KMS-11 (cell line): ENCODE data around the gene SERPINE1.

Experiments used
- H2AFZ ChIP-seq: fragments of 200-600 bp; sonication (generic); 2 replicates; pipeline ENCODE4 v1.6.1; 2016; ENCODE audit warnings: antibody characterized with exemption, mixed run types, low read depth
- H3K27ac ChIP-seq: fragments of 200-600 bp; sonication (generic); 2 replicates; pipeline ENCODE4 v1.6.1; 2016; ENCODE audit warnings: mild to moderate bottlenecking, mixed run types
- H3K27me3 ChIP-seq: fragments of 200-600 bp; sonication (generic); 2 replicates; pipeline ENCODE4 v1.6.1; 2017; ENCODE audit warnings: mild to moderate bottlenecking, low read depth, mixed run types, moderate library complexity; ENCODE audit not compliant: insufficient read depth
- H3K36me3 ChIP-seq: fragments of 200-600 bp; sonication (generic); 2 replicates; pipeline ENCODE4 v1.6.1; 2017; ENCODE audit warnings: mild to moderate bottlenecking, mixed run types; ENCODE audit not compliant: insufficient read depth
- H3K4me1 ChIP-seq: fragments of 200-600 bp; sonication (generic); 2 replicates; pipeline ENCODE4 v1.6.1; 2016; ENCODE audit warnings: mild to moderate bottlenecking, low read depth, mixed run types; ENCODE audit not compliant: poor library complexity, severe bottlenecking
- H3K4me2 ChIP-seq: fragments of 200-600 bp; sonication (generic); 2 replicates; pipeline ENCODE4 v1.7.0; 2016; ENCODE audit warnings: mild to moderate bottlenecking, mixed run types
- H3K4me3 ChIP-seq: fragments of 200-600 bp; sonication (generic); IDR thresholded peaks from 2 replicates; pipeline ENCODE4 v1.6.1; 2017; ENCODE audit warnings: low read depth, low read length, mixed read lengths; ENCODE audit not compliant: insufficient read depth
- H3K79me2 ChIP-seq: fragments of 200-600 bp; sonication (generic); 2 replicates; pipeline ENCODE4 v1.6.1; 2016; ENCODE audit warnings: low read depth, mixed run types; ENCODE audit not compliant: insufficient read depth
- H3K9ac ChIP-seq: fragments of 200-600 bp; sonication (generic); 2 replicates; pipeline ENCODE4 v1.6.1; 2016; ENCODE audit warnings: mild to moderate bottlenecking, mixed run types
- H4K20me1 ChIP-seq: fragments of 200-600 bp; sonication (generic); 2 replicates; pipeline ENCODE4 v1.6.1; 2016; ENCODE audit warnings: mild to moderate bottlenecking, mixed run types; ENCODE audit not compliant: insufficient read depth
- CTCF ChIP-seq: fragments of 200-600 bp; sonication (generic); conservative IDR thresholded peaks from 2 replicates; pipeline ENCODE4 v1.6.1; 2017; ENCODE audit warnings: low read depth, mild to moderate bottlenecking, antibody characterized with exemption, low read length, moderate library complexity, mixed read lengths

SERPINE1 gene

GRCh38 chr7:101115215-101115614 is 11.7 kb upstream of the SERPINE1 start:
- peaks cover 96% of the 10 kb centered on the region for H3K27me3 ChIP-seq

GRCh38 chr7:101116898-101117297 is 10.0 kb upstream of the SERPINE1 start:
- H3K27ac ChIP-seq: no peak overlapping the region
- H3K4me1 ChIP-seq: no peaks in the 10 kb centered on the region
- H2AFZ ChIP-seq: no peak overlapping the region
- H3K4me3 ChIP-seq: no peak overlapping the region
- no peaks in the 10 kb centered on the region for H3K36me3 ChIP-seq
- H4K20me1 ChIP-seq: no peaks in the 10 kb centered on the region
- no peaks in the 10 kb centered on the region for H3K79me2 ChIP-seq
- H3K4me2 ChIP-seq: no peak overlapping the region
- no peak for TF ChIP-seq CTCF
- H3K9ac ChIP-seq: no peak overlapping the region
- peaks cover 96% of the 10 kb centered on the region for H3K27me3 ChIP-seq

More at GRCh38 chr7:101115215-101115614, 11.7 kb upstream of the SERPINE1 start:
- H3K9ac ChIP-seq: no peak overlapping the region
- no peaks in the 10 kb centered on the region for H3K36me3 ChIP-seq
- no peak for TF ChIP-seq CTCF
- H3K4me3 ChIP-seq: no peak overlapping the region
- no peak overlapping the region for H3K27ac ChIP-seq
- no peaks in the 10 kb centered on the region for H3K79me2 ChIP-seq
- H3K4me1 ChIP-seq: no peaks in the 10 kb centered on the region
- no peaks in the 10 kb centered on the region for H4K20me1 ChIP-seq
- no peak overlapping the region for H2AFZ ChIP-seq
- H3K4me2 ChIP-seq: no peak overlapping the region

- Histone ChIP-seq H3K9ac (no peak overlapping the region), H4K20me1 (no peaks in the 10 kb centered on the region), H3K79me2 (no peaks in the 10 kb centered on the region), H2AFZ (no peak overlapping the region), H3K4me2 (no peak overlapping the region), H3K27ac (no peak overlapping the region), H3K4me1 (no peaks in the 10 kb centered on the region), H3K36me3 (no peaks in the 10 kb centered on the region), H3K27me3 (peaks cover 98% of the 10 kb centered on the region), H3K4me3 (no peak overlapping the region)
- TF ChIP-seq CTCF: no peak
Measured at GRCh38 chr7:101118856-101119255, 8.0 kb upstream of the SERPINE1 start.

- peaks cover 6% of the 10 kb centered on the region for H3K4me1 ChIP-seq
- H4K20me1 ChIP-seq: no peaks in the 10 kb centered on the region
- H3K4me2 ChIP-seq: no peak overlapping the region
- H3K36me3 ChIP-seq: no peaks in the 10 kb centered on the region
- H3K27ac ChIP-seq: no peak overlapping the region
- no peak overlapping the region for H3K9ac ChIP-seq
- no peak overlapping the region for H3K4me3 ChIP-seq
- H3K79me2 ChIP-seq: no peaks in the 10 kb centered on the region
- TF ChIP-seq CTCF: no peak
- H2AFZ ChIP-seq: no peak overlapping the region
- H3K27me3 ChIP-seq: peaks cover 99% of the 10 kb centered on the region
Measured at GRCh38 chr7:101119876-101120275, 7.0 kb upstream of the SERPINE1 start.
